H1 (cell line): ENCODE data around the gene GTF3C2. TPM values are rescaled to one million over a fixed set of nuclear protein-coding genes. Genes with fewer than 3 reads are reported as not detected.

Source experiments
- BACH1 ChIP-seq: IDR thresholded peaks from 2 replicates; pipeline ENCODE4 v1.6.1; 2012; ENCODE audit warnings: low read length, improper control_type of control experiment
- BRCA1 ChIP-seq: IDR thresholded peaks from 2 replicates; pipeline ENCODE4 v1.6.1; 2012; ENCODE audit warnings: low read depth, low read length, improper control_type of control experiment
- CEBPB ChIP-seq: IDR thresholded peaks from 2 replicates; pipeline ENCODE4 v1.6.1; 2012; ENCODE audit warnings: low read depth, low read length
- CHD2 ChIP-seq: IDR thresholded peaks from 2 replicates; pipeline ENCODE4 v1.6.1; 2012; ENCODE audit warnings: low read length, improper control_type of control experiment
- EGR1 ChIP-seq: IDR thresholded peaks from 2 replicates; pipeline ENCODE4 v1.6.1; 2011; ENCODE audit warnings: low read depth, low read length, borderline replicate concordance
- EP300 ChIP-seq, 2 experiments: IDR thresholded peaks; 1 replicate in 1 of 2; 2 replicates in 1 of 2; pipeline ENCODE4 v1.6.1; 2011 to 2012; ENCODE audit warnings: low read depth in 2 of 2, low read length in 2 of 2, mild to moderate bottlenecking in 2 of 2, borderline replicate concordance in 1 of 2, inconsistent platforms in 1 of 2, moderate library complexity in 1 of 2
- HDAC2 ChIP-seq, 2 experiments: fragments of 300-600 bp in 1 of 2; sonication (generic) in 1 of 2; IDR thresholded peaks; 2 replicates each; pipeline ENCODE4 v1.6.1; 2011 to 2012; ENCODE audit warnings: low read depth in 2 of 2, low read length in 2 of 2, mild to moderate bottlenecking in 2 of 2, moderate library complexity in 2 of 2, borderline replicate concordance in 1 of 2, inconsistent platforms in 1 of 2
- KDM5A ChIP-seq: fragments of 200-600 bp; IDR thresholded peaks from 2 replicates; pipeline ENCODE4 v1.7.1; 2012; ENCODE audit warnings: mild to moderate bottlenecking, low read length, inconsistent platforms, mixed read lengths
- NRF1 ChIP-seq: IDR thresholded peaks from 2 replicates; pipeline ENCODE4 v1.6.1; 2011; ENCODE audit warnings: mild to moderate bottlenecking, low read depth, low read length, improper control_type of control experiment
- POLR2A ChIP-seq, 2 experiments: IDR thresholded peaks; 1 replicate in 1 of 2; 2 replicates in 1 of 2; pipeline ENCODE4 v1.6.1; 2011; ENCODE audit warnings: low read depth in 2 of 2, low read length in 2 of 2, mild to moderate bottlenecking in 2 of 2; ENCODE audit errors: control extremely low read depth in 1 of 2
- POLR2AphosphoS5 ChIP-seq: IDR thresholded peaks from 2 replicates; pipeline ENCODE4 v1.6.1; 2011; ENCODE audit warnings: low read depth, low read length
- RFX5 ChIP-seq: IDR thresholded peaks from 2 replicates; pipeline ENCODE4 v1.6.1; 2011; ENCODE audit warnings: low read depth, low read length, improper control_type of control experiment, borderline replicate concordance
- RNF2 ChIP-seq: fragments of 200-900, 300-1000 bp; sonication (generic); IDR thresholded peaks from 2 replicates; pipeline ENCODE4 v1.7.1; 2016; ENCODE audit warnings: borderline replicate concordance, low read depth, mild to moderate bottlenecking, antibody characterized with exemption, low read length; ENCODE audit not compliant: poor library complexity, severe bottlenecking; ENCODE audit errors: missing control alignments
- RXRA ChIP-seq: IDR thresholded peaks from 2 replicates; pipeline ENCODE4 v1.6.1; 2011; ENCODE audit warnings: low read depth, mild to moderate bottlenecking, low read length, moderate library complexity; ENCODE audit not compliant: insufficient read depth
- SRF ChIP-seq: IDR thresholded peaks from 2 replicates; pipeline ENCODE4 v1.6.1; 2011; ENCODE audit warnings: mild to moderate bottlenecking, low read depth, low read length, moderate library complexity
- TAF1 ChIP-seq: IDR thresholded peaks from 2 replicates; pipeline ENCODE4 v1.6.1; 2011; ENCODE audit warnings: mild to moderate bottlenecking, low read depth, low read length
- TEAD4 ChIP-seq: IDR thresholded peaks from 2 replicates; pipeline ENCODE4 v1.6.1; 2012; ENCODE audit warnings: low read depth, low read length, inconsistent platforms, mixed read lengths
- polyA plus RNA-seq, 7 experiments: library from polyadenylated mRNA; depleted of rRNA in 3 of 7; stranded (reverse) in 5 of 7; unstranded in 2 of 7; fragments of >200 nt in 5 of 7; fragments of 200-250 nt in 2 of 7; gene quantifications; 1 replicate in 5 of 7; 2 replicates in 1 of 7; 4 replicates in 1 of 7; pipeline versions ENCODE4 v1.2.1 to v1.2.3, GENCODE V29; 2011 to 2013; ENCODE audit warnings: missing spikeins in 2 of 7, mixed read lengths in 2 of 7
- total RNA-seq: library from RNA; stranded (reverse); fragmentation: NEBNext Ultra II Directional; extraction: Animal tissue kit (Norgen Biotek cat#: 25700); gene quantifications from 2 replicates; pipeline ENCODE4 v1.2.1, GENCODE V29; 2021
- TF ChIP-seq, protein P1 (sequence below): IDR thresholded peaks from 2 replicates; pipeline ENCODE4 v1.6.1; 2012; ENCODE audit warnings: low read length, inconsistent platforms

GTF3C2 gene
- total and polyA plus RNA-seq, 2 of the 8 experiments (the other 6 are each of a cell fraction or from before 2014, with no cell fraction given): 118 to 127 TPM

DNA sequence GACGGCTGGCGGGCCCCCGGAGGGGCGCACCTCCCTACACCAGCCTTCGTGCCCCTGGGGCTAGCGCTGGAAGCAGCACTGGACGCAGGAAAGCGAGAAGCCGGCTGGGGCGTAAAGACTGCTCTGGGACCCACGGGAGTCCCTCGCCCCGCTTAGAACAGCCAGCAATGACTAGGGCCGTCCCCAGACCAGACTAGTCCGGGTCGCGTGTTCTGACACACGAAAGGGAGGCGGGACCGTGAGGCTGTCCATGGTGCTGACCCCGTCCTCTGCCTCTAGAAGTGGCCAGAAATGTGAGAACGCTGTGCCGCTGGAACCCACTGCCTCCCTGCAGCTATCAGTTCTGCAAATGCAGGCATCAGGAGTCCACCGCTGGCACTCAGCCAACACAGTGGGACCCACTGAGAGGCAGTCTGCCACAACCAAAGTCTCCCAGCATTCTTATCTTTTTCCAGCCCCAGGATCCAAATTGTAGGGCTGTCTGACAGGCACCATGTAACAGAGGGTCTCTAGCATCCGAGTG, 48.1 kb downstream of the GTF3C2 start, which contains the start of gene UCN (continued):
- TF ChIP-seq, protein P1, sequence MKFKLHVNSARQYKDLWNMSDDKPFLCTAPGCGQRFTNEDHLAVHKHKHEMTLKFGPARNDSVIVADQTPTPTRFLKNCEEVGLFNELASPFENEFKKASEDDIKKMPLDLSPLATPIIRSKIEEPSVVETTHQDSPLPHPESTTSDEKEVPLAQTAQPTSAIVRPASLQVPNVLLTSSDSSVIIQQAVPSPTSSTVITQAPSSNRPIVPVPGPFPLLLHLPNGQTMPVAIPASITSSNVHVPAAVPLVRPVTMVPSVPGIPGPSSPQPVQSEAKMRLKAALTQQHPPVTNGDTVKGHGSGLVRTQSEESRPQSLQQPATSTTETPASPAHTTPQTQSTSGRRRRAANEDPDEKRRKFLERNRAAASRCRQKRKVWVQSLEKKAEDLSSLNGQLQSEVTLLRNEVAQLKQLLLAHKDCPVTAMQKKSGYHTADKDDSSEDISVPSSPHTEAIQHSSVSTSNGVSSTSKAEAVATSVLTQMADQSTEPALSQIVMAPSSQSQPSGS: no peak
- no peak for TF ChIP-seq KDM5A
- no peak for TF ChIP-seq BACH1
- TF ChIP-seq NRF1: no peak
- TF ChIP-seq HDAC2 (IDR thresholded peaks at IDR 0.05; ENCODE audit: borderline replicate concordance in 1 of 2, low read depth in 2 of 2, low read length in 2 of 2): peak; percentile 58 to 66; a peak in 2 of 4 replicates
- TF ChIP-seq EP300 (IDR thresholded peaks at IDR 0.05; ENCODE audit: borderline replicate concordance in 1 of 2, low read depth in 2 of 2, low read length in 2 of 2): no peak
- no peak for TF ChIP-seq TEAD4
- no peak for TF ChIP-seq RFX5
- TF ChIP-seq BRCA1: no peak
- no peak for TF ChIP-seq RXRA
- no peak for TF ChIP-seq POLR2AphosphoS5
- TF ChIP-seq TAF1: no peak
- no peak for TF ChIP-seq RNF2
- TF ChIP-seq CHD2: no peak
- no peak for TF ChIP-seq POLR2A (IDR thresholded peaks at IDR 0.05; ENCODE audit: control extremely low read depth in 1 of 2, low read depth in 2 of 2, low read length in 2 of 2)
- no peak for TF ChIP-seq SRF
- TF ChIP-seq EGR1: no peak
- TF ChIP-seq CEBPB: no peak
